ENCODE results near the gene TSFM.

The TSFM gene

DNA sequence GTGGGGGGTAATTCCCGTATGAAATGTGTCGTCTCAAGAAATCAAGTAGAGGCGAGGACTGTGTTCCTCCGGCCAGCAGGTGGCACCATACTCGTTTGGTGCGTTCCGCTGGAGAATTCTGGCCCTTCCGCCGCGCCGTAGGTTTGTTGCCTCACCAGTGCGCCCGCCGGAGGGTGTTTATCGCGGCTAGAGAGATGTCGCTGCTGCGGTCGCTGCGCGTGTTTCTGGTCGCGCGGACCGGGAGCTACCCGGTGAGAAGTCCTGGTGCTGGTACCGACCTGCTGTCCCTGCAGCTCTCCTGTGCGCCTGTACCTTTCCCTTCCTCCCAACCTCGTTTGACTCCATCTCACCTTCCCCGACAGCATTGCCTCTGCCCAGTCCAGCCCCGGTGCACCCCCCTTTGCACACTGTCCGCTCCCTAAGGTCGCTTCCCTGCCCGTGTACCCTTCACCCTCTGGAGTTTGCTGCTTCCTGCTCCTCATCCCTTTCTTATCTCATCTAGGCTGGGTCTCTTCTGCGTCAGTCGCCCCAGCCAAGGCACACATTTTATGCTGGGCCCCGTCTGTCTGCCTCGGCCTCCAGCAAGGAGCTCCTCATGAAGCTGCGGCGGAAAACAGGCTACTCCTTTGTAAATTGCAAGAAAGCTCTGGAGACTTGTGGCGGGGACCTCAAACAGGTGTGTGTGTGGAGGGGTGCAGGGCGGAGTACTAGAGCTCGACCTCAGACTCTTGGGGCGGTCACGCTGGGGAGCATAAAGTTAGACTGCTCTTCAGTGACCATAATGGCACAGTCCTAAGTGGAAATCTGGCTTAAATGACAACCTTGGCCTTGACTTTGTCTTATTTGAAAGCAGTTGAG, at the start of gene TSFM:
Gene TSFM, plus strand, starts transcription at position 180 of the 858 bp plus-strand sequence. Its CDS starts 15 bp downstream, at position 195.
- ATAC-seq (peak; percentile 97), DNase-seq (ENCODE audit: low spot score in 2 of 2) (peak; percentile 93 to 98)
- Mint-ChIP-seq H3K9me3 (no peaks in the 10 kb centered on the region), H3K4me3 (peak within 1 kb of the TSS; percentile 99), H3K4me1 (peaks cover 45% of the 10 kb centered on the region), H3K36me3 (peaks cover 52% of the 10 kb centered on the region), H3K27ac (peak within 1 kb of the TSS; percentile 95)

DNA sequence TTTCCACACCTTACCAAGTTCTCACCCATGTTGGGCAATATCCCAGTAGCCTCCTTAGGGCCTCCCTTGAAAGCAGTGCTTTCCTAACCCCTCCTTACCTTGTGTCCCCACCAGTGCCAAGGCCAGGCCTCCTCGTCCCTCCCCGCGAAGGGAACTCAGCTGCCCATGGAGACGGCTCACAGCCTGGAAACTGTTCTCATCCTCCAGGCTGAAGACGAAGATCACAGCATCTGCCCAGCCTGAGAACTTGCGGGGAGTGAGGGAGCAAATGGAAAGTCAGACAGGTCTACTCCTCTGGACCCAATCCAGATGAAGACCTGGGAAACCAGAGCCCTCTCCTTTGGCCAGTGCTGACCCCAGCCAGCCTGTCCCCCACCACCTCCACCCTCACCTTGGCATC, 48.7 kb upstream of the TSFM start:
- H3K27ac Mint-ChIP-seq: peak overlapping the region; percentile 26
- DNase-seq (ENCODE audit: low spot score in 2 of 2): no peak
- H3K4me3 Mint-ChIP-seq: no peak overlapping the region
- no peaks in the 10 kb centered on the region for H3K9me3 Mint-ChIP-seq
- peaks cover 68% of the 10 kb centered on the region for H3K36me3 Mint-ChIP-seq
- no peak for ATAC-seq
- H3K4me1 Mint-ChIP-seq: peaks cover 21% of the 10 kb centered on the region

DNA sequence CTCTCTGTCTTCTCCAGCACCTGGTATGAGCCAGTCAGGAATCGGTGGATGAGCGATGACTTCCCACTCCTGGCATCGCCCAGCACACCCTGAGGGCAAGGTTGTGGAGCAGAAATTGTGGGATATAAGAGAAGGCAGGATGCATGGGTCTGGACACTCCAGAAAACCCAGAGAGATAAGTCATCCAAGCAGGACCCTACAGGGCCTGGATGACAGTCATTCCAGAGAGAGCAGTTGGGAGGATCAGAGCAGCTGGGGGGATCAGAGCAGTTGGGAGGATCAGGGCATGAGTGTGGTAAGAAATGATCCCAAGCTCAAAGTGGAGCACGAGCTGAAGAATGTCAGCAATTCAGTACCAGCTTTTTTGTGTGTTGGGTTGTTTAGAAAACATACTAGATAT, 48.0 kb upstream of the TSFM start:
- H3K27ac Mint-ChIP-seq: peak overlapping the region; percentile 26
- DNase-seq (ENCODE audit: low spot score in 2 of 2): no peak
- H3K9me3 Mint-ChIP-seq: no peaks in the 10 kb centered on the region
- H3K4me1 Mint-ChIP-seq: peaks cover 28% of the 10 kb centered on the region
- no peak for ATAC-seq
- H3K36me3 Mint-ChIP-seq: peaks cover 68% of the 10 kb centered on the region
- H3K4me3 Mint-ChIP-seq: no peak overlapping the region

DNA sequence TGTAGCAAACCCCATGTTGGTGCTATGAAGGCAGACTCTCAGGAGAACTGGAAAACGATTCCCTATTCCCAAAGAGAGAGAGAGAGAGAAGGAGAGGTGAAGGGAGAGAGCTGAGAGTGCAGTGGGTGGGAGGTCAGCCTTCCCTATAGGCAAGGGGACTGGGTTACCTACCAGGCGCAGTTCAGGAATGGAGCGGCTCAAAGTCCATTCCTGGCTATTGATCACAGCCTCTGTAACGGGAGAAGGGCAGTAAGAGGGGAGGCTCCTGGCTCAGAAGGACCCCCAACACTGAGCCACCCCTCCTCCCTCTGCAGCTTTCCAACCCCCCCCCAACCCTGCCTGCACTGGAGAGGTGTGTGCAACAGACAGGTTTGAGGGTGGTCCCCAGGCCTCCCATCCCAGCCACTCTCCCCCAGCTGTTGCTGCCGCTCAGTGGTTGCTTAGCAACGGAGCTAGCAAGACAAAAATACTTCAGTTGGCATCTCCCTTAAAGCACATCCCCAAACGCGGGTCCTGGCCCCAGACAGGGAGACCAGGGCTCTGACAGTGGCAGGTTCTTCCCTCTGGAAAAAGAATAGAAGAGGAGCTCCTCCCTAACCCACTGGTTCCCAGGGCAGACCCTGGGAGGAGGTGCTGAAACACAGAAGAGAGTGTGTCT, 47.3 kb upstream of the TSFM start:
- no peak overlapping the region for H3K4me3 Mint-ChIP-seq

DNA sequence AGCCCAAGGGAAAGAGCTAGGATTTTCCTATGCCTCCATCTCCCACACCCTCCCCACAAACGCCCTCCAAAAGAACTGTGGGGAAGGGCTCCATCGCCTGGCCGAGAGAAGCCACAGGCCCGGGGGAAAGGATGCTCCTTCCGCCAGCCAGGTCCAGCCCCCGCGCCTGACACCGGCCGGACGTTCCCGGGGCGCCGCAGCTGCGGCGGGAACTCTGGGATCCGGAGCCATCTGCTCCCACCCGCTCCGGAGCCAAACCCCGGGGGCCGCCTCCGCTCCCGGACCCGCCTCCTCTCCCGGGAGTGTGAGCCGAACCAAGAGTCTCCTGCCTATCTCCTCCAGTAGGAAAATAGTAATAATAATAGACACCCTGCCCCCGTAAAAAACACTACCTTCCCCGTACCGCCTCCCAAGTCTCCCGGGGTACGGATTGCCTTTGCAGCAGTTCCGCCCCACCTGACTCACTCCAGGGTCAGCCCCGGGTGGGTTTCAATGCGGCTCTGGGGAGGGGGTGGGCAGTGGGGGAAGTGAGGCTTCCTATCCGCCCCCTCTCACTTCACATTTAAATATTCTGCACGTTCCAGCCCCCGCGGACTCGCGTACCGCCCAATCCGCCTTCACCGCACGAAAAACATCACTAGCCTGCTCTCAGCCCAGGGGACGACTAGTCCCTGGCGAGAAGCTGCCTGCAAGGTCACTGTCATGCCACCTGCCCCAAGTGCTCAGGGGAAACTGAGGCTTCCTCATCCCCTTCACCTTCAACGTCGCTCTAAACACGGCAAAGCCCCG, 46.4 kb upstream of the TSFM start:
- H3K27ac Mint-ChIP-seq: peak overlapping the region; percentile 64
- H3K9me3 Mint-ChIP-seq: no peaks in the 10 kb centered on the region
- DNase-seq (ENCODE audit: low spot score in 2 of 2): no peak
- H3K4me1 Mint-ChIP-seq: peaks cover 43% of the 10 kb centered on the region
- H3K4me3 Mint-ChIP-seq: no peak overlapping the region
- H3K36me3 Mint-ChIP-seq: peaks cover 61% of the 10 kb centered on the region
- no peak for ATAC-seq

More for the DNA sequence above, 47.3 kb upstream of the TSFM start:
- no peak for DNase-seq (ENCODE audit: low spot score in 2 of 2)
- H3K9me3 Mint-ChIP-seq: no peaks in the 10 kb centered on the region
- peaks cover 64% of the 10 kb centered on the region for H3K36me3 Mint-ChIP-seq
- peaks cover 35% of the 10 kb centered on the region for H3K4me1 Mint-ChIP-seq
- ATAC-seq: no peak
- H3K27ac Mint-ChIP-seq: peak overlapping the region; percentile 26

DNA sequence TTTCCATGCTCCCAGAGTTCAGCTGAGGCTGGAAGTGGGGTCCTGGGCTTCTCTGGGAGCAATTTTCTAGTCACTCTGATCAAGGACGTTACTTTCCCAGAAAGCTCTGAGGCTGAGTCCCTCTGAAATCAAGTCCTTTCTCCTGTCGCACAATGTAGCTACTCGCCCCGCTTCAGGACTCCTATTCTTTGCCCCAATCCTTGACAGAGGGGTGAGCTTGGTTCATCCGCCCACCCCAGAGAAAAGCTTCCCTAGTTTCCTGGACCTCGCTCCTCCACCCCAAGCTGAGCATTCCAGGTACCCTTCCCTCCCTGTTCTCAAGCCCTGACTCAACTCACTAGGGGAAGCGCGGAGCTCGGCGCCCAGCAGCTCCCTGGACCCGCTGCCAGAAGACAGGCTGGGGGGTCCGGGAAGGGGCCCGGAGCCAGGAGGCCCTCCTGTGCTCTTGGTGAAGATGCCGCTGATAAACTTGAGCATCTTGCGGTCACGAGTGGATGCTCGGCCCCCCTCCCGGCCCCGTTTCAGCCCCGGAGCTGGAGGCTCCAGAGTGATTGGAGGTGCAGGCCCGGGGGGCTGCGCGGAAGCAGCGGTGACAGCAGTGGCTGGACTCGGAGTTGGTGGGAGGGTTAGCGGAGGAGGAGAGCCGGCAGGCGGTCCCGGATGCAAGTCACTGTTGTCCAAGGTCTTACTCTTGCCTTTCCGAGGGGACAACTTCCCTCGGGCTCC, 45.7 kb upstream of the TSFM start:
- ATAC-seq: no peak
- peak overlapping the region; percentile 64 for H3K27ac Mint-ChIP-seq
- no peak overlapping the region for H3K4me3 Mint-ChIP-seq
- peaks cover 55% of the 10 kb centered on the region for H3K36me3 Mint-ChIP-seq
- H3K9me3 Mint-ChIP-seq: no peaks in the 10 kb centered on the region
- H3K4me1 Mint-ChIP-seq: peaks cover 51% of the 10 kb centered on the region
- DNase-seq (ENCODE audit: low spot score in 2 of 2): no peak

DNA sequence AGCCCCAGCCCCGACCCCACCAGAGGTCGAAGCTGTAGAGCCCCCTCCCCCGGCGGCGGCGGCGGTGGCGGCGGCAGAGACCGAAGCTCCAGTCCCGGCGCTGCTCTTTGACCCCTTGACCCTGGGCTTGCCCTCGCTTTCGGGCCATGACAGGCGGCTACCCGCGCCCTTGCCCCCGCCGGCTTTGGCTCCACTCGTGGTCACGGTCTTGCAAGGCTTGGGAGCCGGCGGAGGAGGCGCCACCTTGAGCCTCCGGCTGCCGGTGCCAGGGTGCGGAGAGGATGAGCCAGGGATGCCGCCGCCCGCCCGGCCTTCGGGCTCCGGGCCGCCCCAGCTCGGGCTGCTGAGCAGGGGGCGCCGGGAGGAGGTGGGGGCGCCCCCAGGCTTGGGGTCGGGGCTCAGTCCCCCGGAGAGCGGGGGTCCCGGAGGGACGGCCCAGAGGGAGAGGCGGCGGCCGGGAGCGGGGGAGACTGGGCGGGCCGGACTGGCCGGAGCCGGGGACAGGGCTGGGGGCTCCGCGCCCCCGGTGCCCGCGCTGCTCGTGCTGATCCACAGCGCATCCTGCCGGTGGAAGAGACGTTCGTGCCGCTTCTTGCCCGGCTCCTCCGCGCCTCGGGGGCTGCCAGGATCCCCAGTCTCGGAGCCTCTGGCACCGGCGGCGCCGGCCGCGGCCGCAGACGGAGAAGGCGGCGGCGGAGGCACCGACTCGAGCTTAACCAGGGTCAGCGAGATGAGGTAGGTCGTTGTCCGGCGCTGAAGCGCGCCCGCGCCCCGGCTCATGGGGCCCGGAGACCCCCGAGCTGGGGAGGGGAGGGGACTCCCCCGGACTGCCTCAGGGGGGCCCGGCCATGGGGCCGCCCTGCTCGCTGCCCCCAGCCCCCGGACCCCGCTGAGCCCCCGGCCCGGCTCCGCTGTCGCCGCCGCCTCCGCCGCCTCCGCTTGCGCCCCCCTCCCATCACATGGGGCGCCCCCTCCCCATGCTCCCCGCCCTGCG, 44.8 kb upstream of the TSFM start:
- H3K9me3 Mint-ChIP-seq: no peaks in the 10 kb centered on the region
- no peak for ATAC-seq
- DNase-seq (ENCODE audit: low spot score in 2 of 2): no peak
- H3K36me3 Mint-ChIP-seq: peaks cover 46% of the 10 kb centered on the region
- H3K27ac Mint-ChIP-seq: no peak overlapping the region
- no peak overlapping the region for H3K4me3 Mint-ChIP-seq
- H3K4me1 Mint-ChIP-seq: peaks cover 57% of the 10 kb centered on the region

DNA sequence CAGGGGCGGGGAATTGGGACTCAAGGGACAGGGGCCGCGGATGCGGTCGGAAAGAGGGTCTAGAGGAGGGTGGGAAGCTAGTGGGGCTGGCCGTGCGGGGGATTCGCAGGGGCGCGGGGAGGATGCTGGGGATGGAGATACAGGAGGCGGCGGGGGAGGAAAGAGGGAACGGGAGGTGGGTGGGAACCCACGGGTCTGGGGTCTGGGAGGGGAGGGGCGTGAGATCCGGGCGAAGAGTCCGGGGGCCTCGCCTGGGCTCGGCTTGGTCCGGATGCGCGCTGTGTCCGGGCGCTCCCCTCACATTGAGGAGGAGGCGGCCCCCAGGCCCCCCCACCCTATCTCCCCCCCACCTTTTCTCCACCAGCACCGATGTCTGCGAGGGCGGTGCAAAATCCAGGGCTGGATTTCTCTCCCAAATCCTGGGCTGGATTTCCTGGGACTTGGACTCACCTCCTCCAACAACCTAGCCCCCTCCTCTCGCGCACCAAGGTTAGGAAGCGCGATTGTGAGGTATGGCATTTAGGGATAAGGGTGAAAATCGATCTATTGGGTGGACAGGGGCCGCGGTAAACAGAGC, 43.8 kb upstream of the TSFM start, which contains the start of gene AGAP2:
Gene AGAP2, minus strand, starts transcription at position 82 of the 577 bp plus-strand sequence. CDS start 496 bp downstream, outside the sequence.
- H3K4me1 Mint-ChIP-seq: peaks cover 57% of the 10 kb centered on the region
- DNase-seq (ENCODE audit: low spot score in 2 of 2): no peak
- ATAC-seq: no peak
- H3K9me3 Mint-ChIP-seq: no peaks in the 10 kb centered on the region
- peak within 1 kb of the TSS; percentile 93 for H3K27ac Mint-ChIP-seq
- H3K36me3 Mint-ChIP-seq: peaks cover 42% of the 10 kb centered on the region
- peak within 1 kb of the TSS; percentile 81 for H3K4me3 Mint-ChIP-seq

DNA sequence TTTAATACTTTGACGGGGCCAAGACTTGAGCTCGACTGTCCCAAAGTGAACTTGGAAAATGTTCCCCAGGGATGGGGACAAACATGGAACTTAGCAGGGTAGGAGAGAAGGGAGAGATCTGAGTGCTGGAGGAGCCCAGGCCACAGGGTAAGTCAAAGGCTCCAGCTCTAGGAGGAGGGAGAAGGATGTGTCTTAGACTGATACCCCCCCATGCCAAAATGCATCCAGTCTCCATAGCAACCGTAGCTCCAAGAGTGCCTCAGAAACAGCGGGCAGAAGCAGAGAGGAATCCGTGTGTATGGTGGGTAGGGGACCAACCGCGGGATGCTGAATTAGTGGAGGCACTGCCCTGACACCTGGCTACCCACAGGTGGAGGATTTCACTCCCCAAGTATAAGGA, 43.2 kb upstream of the TSFM start:
- peaks cover 41% of the 10 kb centered on the region for H3K36me3 Mint-ChIP-seq
- no peak for ATAC-seq
- DNase-seq (ENCODE audit: low spot score in 2 of 2): no peak
- peak overlapping the region; percentile 93 for H3K27ac Mint-ChIP-seq
- peaks cover 61% of the 10 kb centered on the region for H3K4me1 Mint-ChIP-seq
- H3K4me3 Mint-ChIP-seq: peak overlapping the region; percentile 81
- no peaks in the 10 kb centered on the region for H3K9me3 Mint-ChIP-seq

DNA sequence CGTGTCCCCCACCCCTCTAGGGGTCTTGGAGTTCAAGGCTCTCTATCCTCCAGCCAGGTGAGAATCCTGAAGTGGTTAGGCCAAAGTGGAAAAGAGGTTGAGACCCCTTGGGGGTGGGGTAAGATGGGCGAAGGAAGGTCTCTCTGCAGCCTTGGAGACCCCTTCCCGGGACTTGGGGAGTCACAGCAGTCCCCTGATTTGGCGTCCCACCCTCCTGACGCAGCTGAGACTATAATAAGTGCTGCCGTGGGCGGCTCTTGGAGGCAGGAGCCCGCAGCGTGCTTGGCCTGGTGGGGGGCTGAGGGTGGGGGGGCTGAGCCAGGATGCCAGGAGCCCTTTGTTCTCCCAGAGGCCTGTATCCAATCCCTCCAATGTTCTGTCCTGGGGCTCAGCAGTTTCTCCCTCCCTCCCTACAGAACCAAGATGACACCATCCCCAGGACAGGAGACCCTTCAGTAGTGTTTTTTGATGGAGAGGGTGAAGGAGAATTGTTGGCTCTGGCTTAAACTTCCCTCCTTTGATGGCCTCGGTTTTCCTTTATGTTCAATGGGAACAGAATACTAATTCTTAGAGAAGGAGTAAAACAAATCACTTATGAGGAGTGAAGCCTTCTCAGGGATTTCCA, 42.6 kb upstream of the TSFM start:
- DNase-seq (ENCODE audit: low spot score in 2 of 2) (no peak), ATAC-seq (no peak)
- H3K27ac Mint-ChIP-seq: peak overlapping the region; percentile 93
- peaks cover 44% of the 10 kb centered on the region for H3K36me3 Mint-ChIP-seq
- H3K9me3 Mint-ChIP-seq: no peaks in the 10 kb centered on the region
- peaks cover 61% of the 10 kb centered on the region for H3K4me1 Mint-ChIP-seq
- peak overlapping the region; percentile 81 for H3K4me3 Mint-ChIP-seq

DNA sequence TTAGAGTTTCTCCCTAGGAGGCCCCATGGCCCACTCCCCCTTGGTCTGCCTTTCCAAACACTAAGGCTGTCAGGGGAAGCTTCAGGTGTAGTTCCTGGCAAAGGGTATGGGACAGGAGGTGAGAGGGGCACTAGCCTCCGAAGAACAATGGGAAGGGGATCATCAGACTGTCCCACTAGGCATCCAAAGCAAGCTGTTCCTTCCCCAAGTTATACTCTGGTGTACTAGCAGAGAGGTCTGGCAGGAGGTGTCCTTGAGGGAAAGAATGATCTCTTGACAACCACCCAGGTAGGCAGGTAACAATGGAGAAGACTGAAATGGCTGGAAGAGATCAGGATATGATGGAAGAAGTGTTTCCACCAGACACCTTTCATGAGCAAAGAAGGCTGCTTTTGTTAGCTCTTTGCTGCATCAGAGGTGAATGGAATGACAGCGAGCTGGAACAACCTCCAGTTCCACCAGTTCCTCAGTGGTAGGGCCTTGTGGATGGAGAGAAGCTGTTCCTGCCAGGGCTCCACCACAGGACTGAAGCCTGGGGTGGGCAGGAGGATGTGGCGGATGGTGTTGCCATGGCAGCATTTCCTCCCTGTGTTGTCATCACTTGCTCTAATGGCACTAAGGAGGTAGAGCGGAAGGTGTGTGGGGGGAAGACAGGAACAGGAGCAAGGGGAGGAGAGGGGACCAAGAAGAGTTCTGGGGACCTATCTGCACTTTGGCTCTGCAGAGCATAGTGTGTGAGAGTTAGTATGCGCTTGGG, 41.8 kb upstream of the TSFM start:
- Mint-ChIP-seq H3K36me3 (peaks cover 43% of the 10 kb centered on the region), H3K27ac (peak overlapping the region; percentile 93), H3K4me3 (peak overlapping the region; percentile 81), H3K9me3 (no peaks in the 10 kb centered on the region), H3K4me1 (peaks cover 67% of the 10 kb centered on the region)
- DNase-seq (ENCODE audit: low spot score in 2 of 2): peak; percentile 54 to 84
- peak; percentile 77 for ATAC-seq

DNA sequence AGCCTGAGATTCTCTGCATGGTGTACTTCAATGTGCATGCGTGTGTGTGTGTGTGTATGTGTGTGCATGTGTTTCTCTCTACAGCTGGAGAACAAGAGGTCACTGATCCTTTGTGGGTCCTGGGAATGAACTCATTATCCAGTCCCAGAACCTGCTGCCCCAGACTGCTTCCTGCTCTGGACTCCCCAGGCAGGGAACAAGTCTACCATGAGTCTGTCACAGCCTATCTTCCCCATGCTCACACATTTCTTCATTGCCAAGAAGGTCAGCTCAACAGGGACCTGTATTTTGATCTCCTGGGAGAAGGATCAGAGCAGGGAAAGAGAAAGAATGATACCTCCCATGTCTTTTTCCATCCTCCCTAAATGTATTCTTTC, 41.2 kb upstream of the TSFM start:
- no peaks in the 10 kb centered on the region for H3K9me3 Mint-ChIP-seq
- H3K4me3 Mint-ChIP-seq: peak overlapping the region; percentile 81
- peaks cover 70% of the 10 kb centered on the region for H3K4me1 Mint-ChIP-seq
- no peak for DNase-seq (ENCODE audit: low spot score in 2 of 2)
- no peak for ATAC-seq
- H3K27ac Mint-ChIP-seq: peak overlapping the region; percentile 93
- H3K36me3 Mint-ChIP-seq: peaks cover 46% of the 10 kb centered on the region
